Globus pallidus (tissue), 1 donor: ENCODE measurements around the gene TMEM89.

ENCODE experiments used
- DNase-seq: peaks from one replicate; pipeline ENCODE4 v3.0.0-alpha.2; 2015; ENCODE audit warnings: low spot score

The TMEM89 gene

GRCh38 chr3:48612309-48612708 lies 9.3 kb downstream of the TMEM89 start:
- DNase-seq: no peak

- peak; percentile 90 for DNase-seq
These were observed 12.2 kb downstream of the TMEM89 start, which contains the start of gene UQCRC1 for GRCh38 chr3:48609088-48610005. UQCRC1 (minus strand) TSS chr3:48609646; CDS start chr3:48609620, 26 bp downstream.

- DNase-seq: no peak
These were observed 14.1 kb downstream of the TMEM89 start for GRCh38 chr3:48607519-48607918.

GRCh38 chr3:48601622-48601994 lies 20.0 kb downstream of the TMEM89 start:
- no peak for DNase-seq

- no peak for DNase-seq
These were observed 20.6 kb downstream of the TMEM89 start for GRCh38 chr3:48600711-48601621.

GRCh38 chr3:48599509-48600285 lies 21.9 kb downstream of the TMEM89 start:
- no peak for DNase-seq

- DNase-seq: no peak
These were observed 22.5 kb downstream of the TMEM89 start for GRCh38 chr3:48599077-48599501.

GRCh38 chr3:48598323-48599076 lies 23.1 kb downstream of the TMEM89 start:
- no peak for DNase-seq

GRCh38 chr3:48597408-48597800 lies 24.2 kb downstream of the TMEM89 start:
- no peak for DNase-seq

GRCh38 chr3:48596676-48597407 lies 24.7 kb downstream of the TMEM89 start:
- no peak for DNase-seq

GRCh38 chr3:48596157-48596556 lies 25.4 kb downstream of the TMEM89 start:
- DNase-seq: no peak

GRCh38 chr3:48595526-48596121 lies 25.9 kb downstream of the TMEM89 start:
- DNase-seq: no peak

GRCh38 chr3:48595075-48595525 lies 26.5 kb downstream of the TMEM89 start, which contains the start of gene COL7A1:
COL7A1 (minus strand) TSS chr3:48595329; CDS start chr3:48595159, 170 bp downstream.
- no peak for DNase-seq

GRCh38 chr3:48594417-48595049 lies 27.0 kb downstream of the TMEM89 start:
- no peak for DNase-seq

GRCh38 chr3:48593337-48593736 lies 28.2 kb downstream of the TMEM89 start:
- no peak for DNase-seq

- DNase-seq: no peak
These were observed 29.0 kb downstream of the TMEM89 start for GRCh38 chr3:48592519-48593087.

GRCh38 chr3:48591886-48592518 lies 29.6 kb downstream of the TMEM89 start:
- no peak for DNase-seq

- no peak for DNase-seq
These were observed 30.1 kb downstream of the TMEM89 start for GRCh38 chr3:48591436-48591835.
